Peyer's patch (tissue), 4 donors: Measurements from ENCODE around the gene BCAS3. TPM values are rescaled to one million over a fixed set of nuclear protein-coding genes. Genes with fewer than 3 reads are reported as not detected.
"Not testable (repeated sequence)": the region's sequence is repeated elsewhere in the genome, so short reads cannot be mapped to it uniquely, and the experiment has no call there.

ENCODE experiments used
- DNase-seq, 3 donors: peaks; one replicate each; pipeline ENCODE4 v3.0.0-alpha.2; 2017 to 2019
- H3K27ac ChIP-seq, 4 donors: fragments of 200-600 bp; sonication (generic); one replicate each; pipeline ENCODE4 v1.5.1; 2016 to 2019
- H3K27me3 ChIP-seq, 2 donors: fragments of 200-600 bp; sonication (generic); one replicate each; pipeline ENCODE4 v1.5.1; 2019
- H3K36me3 ChIP-seq, 3 donors: fragments of 200-600 bp; sonication (generic); one replicate each; pipeline ENCODE4 v1.5.1; 2016 to 2019
- H3K4me1 ChIP-seq, 4 donors: fragments of 200-600 bp; sonication (generic); one replicate each; pipeline ENCODE4 v1.5.1; 2016 to 2019
- H3K4me3 ChIP-seq, 4 donors: fragments of 200-600 bp; sonication (generic); 1 replicate in 3 of 4; 2 replicates in 1 of 4; pipeline ENCODE4 v1.5.1; 2016 to 2019; ENCODE audit warnings: mild to moderate bottlenecking in 1 of 4
- H3K9me3 ChIP-seq, 4 donors: fragments of 200-600 bp; sonication (generic); one replicate each; pipeline ENCODE4 v1.5.1; 2016 to 2019; ENCODE audit warnings: mild to moderate bottlenecking in 1 of 4
- POLR2A ChIP-seq, 2 donors: fragments of 450-650 bp; IDR thresholded peaks; one replicate each; pipeline ENCODE4 v1.5.1; 2017; ENCODE audit warnings: antibody characterized with exemption in 2 of 2, mild to moderate bottlenecking in 2 of 2, moderate library complexity in 2 of 2
- total RNA-seq, 4 donors: library from RNA; depleted of rRNA; stranded (reverse); fragments of >200 nt; gene quantifications; one replicate each; pipeline ENCODE4 v1.1.0, GENCODE V29; 2016
- TF ChIP-seq, protein P1 (sequence below), 6 experiments: fragments of 450-650 bp in 4 of 6; fragments of 200-600 bp in 2 of 6; sonication (generic) in 1 of 6; IDR thresholded peaks; one replicate each; pipeline ENCODE4 v1.5.1; 2017 to 2019; ENCODE audit warnings: antibody characterized with exemption in 6 of 6, mild to moderate bottlenecking in 3 of 6, moderate library complexity in 1 of 6

Gene BCAS3
- total RNA-seq, 4 donors from 2014 or later = 25.7 to 109 (median 57.1) TPM

DNA sequence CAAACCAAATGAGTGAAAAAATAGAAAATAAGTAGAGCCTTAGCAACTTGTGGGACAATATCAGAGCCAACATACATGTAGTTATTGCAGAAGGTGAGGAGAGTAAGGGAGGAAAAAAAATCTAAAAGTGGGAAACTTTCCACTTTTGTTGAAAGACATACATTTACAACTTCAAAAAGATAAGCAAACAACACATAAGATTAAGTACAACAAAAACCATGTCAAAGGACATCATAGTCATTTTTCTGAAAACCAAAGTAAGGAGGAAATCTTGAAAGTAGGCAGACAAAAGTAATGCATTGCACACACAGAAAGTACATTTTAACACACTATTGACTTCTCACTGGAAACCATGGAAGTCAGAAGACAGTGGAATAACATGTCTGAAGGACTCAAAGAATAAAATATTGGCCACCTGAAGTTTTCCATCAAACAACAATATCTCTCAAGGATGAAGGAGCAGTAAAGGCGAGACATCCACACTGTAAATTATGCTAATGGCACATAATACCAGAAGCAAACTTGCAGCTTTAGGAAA, 291.9 kb downstream of the BCAS3 start:
- no peak for DNase-seq
- Histone ChIP-seq H3K27me3 (no peaks in the 10 kb centered on the region), H3K9me3 (no peaks in the 10 kb centered on the region), H3K27ac (no peak overlapping the region), H3K4me1 (no peaks in the 10 kb centered on the region), H3K36me3 (no peaks in the 10 kb centered on the region), H3K4me3 (no peak overlapping the region)
- TF ChIP-seq, protein P1, sequence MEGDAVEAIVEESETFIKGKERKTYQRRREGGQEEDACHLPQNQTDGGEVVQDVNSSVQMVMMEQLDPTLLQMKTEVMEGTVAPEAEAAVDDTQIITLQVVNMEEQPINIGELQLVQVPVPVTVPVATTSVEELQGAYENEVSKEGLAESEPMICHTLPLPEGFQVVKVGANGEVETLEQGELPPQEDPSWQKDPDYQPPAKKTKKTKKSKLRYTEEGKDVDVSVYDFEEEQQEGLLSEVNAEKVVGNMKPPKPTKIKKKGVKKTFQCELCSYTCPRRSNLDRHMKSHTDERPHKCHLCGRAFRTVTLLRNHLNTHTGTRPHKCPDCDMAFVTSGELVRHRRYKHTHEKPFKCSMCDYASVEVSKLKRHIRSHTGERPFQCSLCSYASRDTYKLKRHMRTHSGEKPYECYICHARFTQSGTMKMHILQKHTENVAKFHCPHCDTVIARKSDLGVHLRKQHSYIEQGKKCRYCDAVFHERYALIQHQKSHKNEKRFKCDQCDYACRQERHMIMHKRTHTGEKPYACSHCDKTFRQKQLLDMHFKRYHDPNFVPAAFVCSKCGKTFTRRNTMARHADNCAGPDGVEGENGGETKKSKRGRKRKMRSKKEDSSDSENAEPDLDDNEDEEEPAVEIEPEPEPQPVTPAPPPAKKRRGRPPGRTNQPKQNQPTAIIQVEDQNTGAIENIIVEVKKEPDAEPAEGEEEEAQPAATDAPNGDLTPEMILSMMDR (IDR thresholded peaks at IDR 0.05) = no peak
- TF ChIP-seq POLR2A (IDR thresholded peaks at IDR 0.05) = no peak

DNA sequence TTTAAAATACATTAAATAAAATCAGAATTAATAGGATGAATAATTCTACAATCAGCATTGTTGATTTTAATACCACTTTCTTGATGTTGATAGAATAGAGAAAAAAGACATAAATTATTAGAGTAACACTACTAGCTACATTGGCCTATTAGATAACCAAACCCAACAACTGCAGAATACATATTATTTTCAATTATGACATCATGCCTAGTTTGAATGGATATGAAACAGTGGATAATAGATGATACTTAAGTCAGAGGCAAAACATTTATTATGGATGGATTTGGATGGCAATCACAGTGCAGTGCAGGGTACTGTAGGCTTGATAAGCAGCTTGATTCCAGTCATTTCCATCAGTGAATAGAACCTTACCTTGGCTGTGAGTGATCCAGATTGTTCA, 293.1 kb downstream of the BCAS3 start:
- Histone ChIP-seq H3K4me3 (no peak overlapping the region), H3K27ac (no peak overlapping the region), H3K4me1 (no peaks in the 10 kb centered on the region), H3K36me3 (no peaks in the 10 kb centered on the region), H3K9me3 (no peaks in the 10 kb centered on the region), H3K27me3 (no peaks in the 10 kb centered on the region)
- DNase-seq = no peak
- no peak for TF ChIP-seq POLR2A (IDR thresholded peaks at IDR 0.05)
- TF ChIP-seq, protein P1 (IDR thresholded peaks at IDR 0.05) = no peak

DNA sequence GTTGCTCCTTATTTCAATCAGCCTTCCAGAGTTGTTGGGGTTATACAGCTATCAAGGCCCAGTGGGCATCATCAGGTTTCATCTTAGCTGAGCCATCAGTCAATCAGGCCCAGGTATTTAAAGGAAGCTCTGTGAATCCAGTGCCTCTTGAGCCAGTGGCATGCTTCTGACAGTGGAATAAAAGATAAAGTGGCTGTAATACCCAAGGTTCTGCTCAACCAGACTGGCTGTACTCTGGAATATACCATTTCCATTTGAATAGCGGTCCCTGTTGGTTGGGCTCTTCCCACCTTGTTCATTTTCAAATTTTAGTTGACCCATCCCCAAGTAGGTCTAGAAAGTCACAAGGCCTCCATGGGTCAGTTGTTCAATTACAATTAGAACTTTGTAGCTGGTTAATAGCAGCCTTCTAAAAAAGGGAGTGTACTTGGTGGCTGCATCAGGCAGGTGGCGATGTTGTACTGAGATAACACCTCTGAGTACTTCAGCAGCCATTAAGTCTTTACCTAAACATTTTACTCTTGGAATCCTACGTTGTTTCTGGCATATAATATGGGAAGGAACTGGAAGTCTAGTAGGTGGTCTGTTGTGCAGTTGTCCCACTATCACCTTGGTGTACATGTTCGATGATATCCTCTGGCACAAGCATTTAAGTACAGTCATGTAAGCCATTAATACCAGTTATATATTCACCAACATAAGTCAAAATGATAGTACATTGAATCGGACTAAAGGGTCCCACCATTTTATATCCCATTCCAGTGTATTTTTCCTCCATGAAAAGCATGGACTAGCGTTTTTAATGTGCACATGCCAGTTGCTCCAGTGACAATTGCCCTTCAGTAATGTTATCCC, 294.1 kb downstream of the BCAS3 start:
- Histone ChIP-seq H3K27ac (no peak overlapping the region), H3K27me3 (no peaks in the 10 kb centered on the region), H3K36me3 (no peaks in the 10 kb centered on the region), H3K4me3 (no peak overlapping the region), H3K4me1 (no peaks in the 10 kb centered on the region), H3K9me3 (no peaks in the 10 kb centered on the region)
- peak in 1 of 3 donors; percentile 66 for DNase-seq
- TF ChIP-seq, protein P1 (IDR thresholded peaks at IDR 0.05) = peak in 5 of 6 experiments; percentile 48 to 73 (median 67)
- no peak for TF ChIP-seq POLR2A (IDR thresholded peaks at IDR 0.05)

DNA sequence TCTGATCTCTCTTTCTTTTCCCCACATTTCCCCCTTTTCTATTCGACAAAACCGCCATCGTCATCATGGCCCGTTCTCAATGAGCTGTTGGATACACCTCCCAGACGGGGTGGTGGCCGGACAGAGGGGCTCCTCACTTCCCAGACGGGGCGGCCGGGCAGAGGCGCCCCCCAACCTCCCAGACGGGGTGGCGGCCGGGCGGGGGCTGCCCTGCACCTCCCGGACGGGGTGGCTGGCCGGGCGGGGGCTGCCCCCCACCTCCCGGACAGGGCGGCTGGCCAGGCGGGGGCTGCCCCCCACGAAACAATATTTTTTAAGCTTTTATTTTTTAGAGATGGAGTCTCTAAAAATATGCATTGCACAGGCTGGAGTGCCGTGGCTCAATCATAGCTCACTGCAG, 299.2 kb downstream of the BCAS3 start:
- not testable (repeated sequence) for DNase-seq, H3K36me3 ChIP-seq, H3K27me3 ChIP-seq, H3K4me1 ChIP-seq, H3K9me3 ChIP-seq, H3K4me3 ChIP-seq, H3K27ac ChIP-seq

DNA sequence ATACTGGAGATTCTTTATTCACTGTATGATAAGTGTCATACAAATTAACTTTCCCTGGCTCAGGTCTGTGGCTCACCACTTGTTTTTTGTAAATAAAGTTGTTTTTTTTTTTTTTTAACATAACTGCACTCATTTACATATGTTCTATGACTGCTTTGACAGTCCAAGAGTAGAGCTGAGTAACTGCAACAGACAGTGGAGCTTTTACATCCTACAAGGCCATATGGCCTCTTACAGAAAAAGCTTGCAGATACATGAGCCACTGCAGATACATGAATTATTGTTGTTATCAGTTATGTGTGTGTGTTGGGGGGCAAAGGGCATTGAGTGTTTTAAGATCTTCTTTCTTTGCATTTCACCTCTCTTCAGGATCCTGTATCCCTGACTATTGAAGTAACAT, 311.7 kb downstream of the BCAS3 start:
- no peaks in the 10 kb centered on the region for H3K4me1 ChIP-seq
- TF ChIP-seq, protein P1 (IDR thresholded peaks at IDR 0.05) = no peak
- TF ChIP-seq POLR2A (IDR thresholded peaks at IDR 0.05) = no peak
- no peak overlapping the region for H3K4me3 ChIP-seq
- no peak for DNase-seq
- H3K27ac ChIP-seq = no peak overlapping the region
- H3K9me3 ChIP-seq = no peaks in the 10 kb centered on the region
- H3K27me3 ChIP-seq = no peaks in the 10 kb centered on the region
- no peaks in the 10 kb centered on the region for H3K36me3 ChIP-seq

DNA sequence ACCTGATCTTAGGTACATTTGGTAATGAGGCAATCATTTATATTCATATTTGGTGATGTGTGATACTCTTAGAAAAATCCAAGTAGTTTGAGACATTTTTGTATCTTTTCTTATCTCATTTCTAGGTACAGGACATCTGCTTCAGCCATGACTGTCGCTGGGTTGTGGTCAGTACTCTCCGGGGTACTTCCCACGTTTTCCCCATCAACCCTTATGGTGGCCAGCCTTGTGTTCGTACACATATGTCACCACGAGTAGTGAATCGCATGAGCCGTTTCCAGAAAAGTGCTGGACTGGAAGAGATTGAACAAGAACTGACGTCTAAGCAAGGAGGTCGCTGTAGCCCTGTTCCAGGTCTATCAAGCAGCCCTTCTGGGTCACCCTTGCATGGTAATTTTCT, 312.2 kb downstream of the BCAS3 start:
- Histone ChIP-seq H3K4me1 (no peaks in the 10 kb centered on the region), H3K9me3 (no peaks in the 10 kb centered on the region), H3K27ac (no peak overlapping the region), H3K4me3 (no peak overlapping the region), H3K36me3 (no peaks in the 10 kb centered on the region), H3K27me3 (no peaks in the 10 kb centered on the region)
- no peak for TF ChIP-seq POLR2A (IDR thresholded peaks at IDR 0.05)
- TF ChIP-seq, protein P1 (IDR thresholded peaks at IDR 0.05) = no peak
- DNase-seq = no peak
